Activated CD8-positive, alpha-beta memory T cell treated with anti-CD3 and anti-CD28 coated beads for 48 hours (primary cell): ENCODE measurements around the gene WNT3A.
"Not testable (repeated sequence)": the region's sequence is repeated elsewhere in the genome, so short reads cannot be mapped to it uniquely, and the experiment has no call there.

Experiments
- DNase-seq, 3 experiments: peaks; one replicate each; pipeline ENCODE4 v3.0.0-alpha.2; 2020; ENCODE audit warnings: low read depth in 2 of 3, low spot score in 2 of 3

The WNT3A gene, protein sequence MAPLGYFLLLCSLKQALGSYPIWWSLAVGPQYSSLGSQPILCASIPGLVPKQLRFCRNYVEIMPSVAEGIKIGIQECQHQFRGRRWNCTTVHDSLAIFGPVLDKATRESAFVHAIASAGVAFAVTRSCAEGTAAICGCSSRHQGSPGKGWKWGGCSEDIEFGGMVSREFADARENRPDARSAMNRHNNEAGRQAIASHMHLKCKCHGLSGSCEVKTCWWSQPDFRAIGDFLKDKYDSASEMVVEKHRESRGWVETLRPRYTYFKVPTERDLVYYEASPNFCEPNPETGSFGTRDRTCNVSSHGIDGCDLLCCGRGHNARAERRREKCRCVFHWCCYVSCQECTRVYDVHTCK

DNA sequence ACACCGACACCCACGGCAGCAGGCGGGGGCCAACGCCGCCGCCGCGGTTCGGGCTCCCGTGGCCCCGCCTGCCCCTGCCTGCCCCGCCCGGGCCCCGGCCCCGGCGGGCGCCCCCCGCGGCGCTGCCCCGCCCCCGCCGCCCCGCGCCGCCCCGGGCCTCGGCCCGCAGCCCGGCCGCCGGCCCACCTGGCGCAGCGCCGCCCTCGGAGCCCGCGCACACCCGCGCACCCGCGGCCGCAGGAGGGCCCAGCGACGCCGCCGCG, at the start of gene WNT3A:
Gene WNT3A (plus strand): TSS at position 213 of the 263 bp plus-strand sequence. CDS start 131 bp downstream, outside the sequence.
- no peak for DNase-seq

DNA sequence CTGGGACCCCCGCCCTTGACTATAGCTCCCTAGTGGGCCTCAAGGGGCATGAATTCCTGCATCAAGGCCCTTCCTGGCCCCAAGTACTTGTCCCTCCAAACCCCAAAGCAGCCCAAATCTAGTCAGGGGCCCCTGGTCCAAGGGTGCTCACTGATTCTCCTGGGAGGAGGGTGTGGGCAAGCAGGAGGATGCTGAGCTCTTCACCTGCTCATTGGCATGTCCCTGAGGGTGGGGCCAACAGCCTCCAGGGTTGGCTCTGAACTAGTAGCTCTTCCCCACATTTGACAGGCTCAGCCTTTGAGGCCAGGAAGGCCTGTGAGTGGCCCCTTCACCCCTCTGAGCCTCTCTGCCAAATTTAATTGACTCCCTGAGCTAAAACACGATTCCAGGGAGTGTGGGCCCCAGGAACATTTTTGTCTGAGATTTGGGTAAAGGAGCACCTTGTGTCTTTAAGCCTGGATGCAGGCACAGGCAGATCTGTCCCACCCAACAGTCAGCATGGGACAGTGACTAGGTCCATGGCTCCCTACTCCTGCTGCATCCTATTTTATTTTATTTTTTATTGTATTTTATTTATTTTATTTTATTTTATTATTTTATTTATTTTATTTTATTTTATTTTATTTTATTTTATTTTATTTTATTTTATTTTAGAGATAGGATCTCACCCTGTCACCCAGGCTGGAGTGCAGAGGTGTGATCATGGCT, 48.0 kb upstream of the WNT3A start:
- no peak for DNase-seq

DNA sequence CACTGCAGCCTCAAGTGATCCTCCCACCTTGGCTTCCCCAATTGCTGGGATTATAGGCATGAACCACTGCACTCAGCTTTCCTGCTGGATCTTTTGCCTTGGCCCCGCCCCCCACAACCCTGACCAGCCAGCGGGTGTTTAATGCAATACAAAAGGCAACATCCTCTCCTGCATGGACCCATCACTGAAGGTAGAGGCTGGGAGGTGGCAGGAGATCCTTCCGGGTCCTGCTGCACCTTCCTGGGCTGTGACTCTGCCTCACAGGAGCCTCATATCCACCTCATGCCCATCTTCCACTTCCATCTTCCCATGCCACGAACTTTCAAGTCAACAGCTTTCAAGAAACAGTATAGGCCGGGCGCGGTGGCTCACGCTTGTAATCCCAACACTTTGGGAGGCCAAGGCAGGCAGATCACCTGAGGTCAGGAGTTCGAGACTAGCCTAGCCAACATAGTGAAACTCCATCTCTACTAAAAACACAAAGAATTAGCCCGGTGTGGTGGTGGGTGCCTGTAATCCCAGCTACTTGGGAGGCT, 47.4 kb upstream of the WNT3A start:
- DNase-seq = no peak

DNA sequence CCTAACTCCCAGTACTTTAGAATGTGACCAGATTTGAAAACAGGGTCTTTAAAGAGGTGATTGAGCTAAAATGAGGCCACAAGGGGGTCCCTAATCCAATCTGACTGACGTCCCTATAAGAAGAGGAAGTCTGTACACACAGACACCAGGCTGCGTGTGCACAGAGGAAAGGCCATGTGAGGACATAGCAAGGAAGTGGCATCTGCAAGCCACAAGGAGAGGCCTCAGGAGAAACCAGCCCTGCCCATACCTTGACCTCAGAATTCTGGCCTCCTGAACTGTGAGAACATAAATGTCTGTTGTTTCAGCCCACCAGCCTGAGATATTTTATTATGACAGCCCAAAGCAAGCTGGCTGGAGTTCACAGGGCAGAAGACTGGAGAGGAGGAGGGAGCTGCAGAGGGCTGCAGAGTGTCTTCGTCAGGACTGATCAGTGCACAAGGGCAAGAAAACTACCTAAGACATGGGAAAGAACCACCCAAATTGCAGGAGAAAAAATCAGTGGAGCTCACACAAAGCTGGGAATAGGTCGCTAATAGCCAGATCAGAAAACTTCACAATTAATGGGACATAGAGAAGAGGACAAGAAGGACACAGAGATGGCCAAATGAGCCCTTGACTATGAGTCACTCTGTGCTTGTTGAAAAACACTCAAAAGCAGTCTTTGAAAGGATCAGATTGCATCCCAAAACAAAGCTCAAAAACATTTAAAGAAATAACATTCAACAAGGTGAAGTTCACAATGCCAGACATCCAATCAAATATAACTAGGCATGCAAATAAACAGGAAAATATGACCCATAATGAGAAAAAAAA, 44.9 kb upstream of the WNT3A start:
- DNase-seq = no peak

DNA sequence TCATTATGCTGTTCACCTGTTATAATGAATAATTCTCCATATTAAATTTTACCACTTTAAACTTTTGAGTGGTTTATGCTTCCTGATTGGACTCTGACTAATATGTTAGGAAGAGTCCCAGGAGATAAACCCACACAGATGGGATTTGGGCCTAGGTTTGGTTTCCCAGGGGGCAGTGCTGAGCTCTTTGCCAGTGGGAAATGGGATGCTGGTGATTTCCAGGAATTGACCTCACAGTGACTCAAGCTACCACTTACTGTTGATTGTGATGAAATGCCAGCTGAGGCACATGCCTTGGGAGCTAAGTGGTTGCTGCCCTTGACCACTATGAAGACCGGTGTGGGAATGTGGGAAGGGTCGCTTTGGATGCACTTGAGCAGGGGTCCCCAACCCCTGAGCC, 40.1 kb upstream of the WNT3A start:
- not testable (repeated sequence) for DNase-seq

DNA sequence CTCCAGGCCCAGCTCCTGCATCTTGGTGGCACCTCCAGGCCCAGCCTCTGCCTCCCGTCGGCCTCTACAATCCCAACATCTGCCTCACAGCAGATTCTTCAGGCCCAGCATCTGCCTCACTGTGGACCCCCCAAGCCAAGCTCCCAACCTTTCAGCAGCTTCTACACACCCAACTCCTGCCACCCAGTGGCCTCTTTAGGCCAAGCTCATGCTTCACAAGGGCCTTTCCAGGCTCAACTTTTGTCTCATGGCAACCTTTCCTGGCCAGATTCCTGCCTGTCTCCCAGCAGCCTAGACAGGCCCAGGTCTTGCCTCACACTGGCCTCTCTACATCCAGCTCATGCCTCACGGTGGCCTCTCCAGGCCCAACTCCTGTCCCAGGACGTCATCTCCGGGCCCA, 39.0 kb upstream of the WNT3A start:
- not testable (repeated sequence) for DNase-seq

DNA sequence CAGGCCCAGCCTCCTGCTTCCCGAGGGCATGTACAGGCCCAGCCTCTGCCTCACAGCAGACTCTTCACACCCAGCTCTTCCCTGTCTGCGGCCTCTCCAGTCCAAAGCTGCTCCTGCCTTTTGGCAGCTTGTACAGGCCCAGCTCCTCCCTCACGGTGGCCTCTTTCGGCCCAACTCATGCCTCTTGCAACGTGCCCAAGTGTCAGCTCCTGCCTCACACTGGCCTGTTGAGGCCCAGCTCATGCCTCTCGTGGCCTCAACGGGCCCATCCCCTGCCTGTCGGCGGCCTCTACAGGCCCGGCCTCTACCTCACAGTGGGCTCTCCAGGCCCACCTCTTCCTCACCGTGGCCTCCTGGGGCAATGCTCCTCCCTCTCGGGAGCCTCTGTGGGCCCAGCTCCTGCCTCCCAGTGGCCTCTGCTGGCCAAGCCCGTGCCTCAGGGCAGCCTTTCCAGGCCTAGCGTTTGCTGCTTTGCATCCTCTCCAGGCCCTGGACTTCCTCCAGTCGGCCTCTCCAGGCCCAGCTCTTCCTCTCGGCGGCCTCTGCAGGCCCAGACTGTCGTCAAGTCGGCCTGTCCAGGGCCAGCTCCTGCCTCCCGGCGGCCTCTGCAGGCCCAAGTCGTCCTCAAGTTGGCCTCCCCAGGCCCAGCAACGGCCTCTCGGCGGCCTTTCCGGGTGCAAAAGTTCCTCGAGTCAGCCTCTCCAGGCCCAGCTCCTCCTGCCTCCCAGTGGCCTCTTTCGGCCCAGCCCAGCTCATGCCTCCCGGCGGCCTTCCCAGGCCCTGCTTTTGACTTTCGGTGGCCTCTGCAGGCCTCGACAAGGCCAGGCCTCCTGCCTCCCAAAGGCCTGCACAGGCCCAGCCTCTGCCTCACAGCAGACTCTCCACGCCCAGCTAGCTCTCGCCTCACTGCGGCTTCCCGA, 36.5 kb upstream of the WNT3A start:
- not testable (repeated sequence) for DNase-seq

DNA sequence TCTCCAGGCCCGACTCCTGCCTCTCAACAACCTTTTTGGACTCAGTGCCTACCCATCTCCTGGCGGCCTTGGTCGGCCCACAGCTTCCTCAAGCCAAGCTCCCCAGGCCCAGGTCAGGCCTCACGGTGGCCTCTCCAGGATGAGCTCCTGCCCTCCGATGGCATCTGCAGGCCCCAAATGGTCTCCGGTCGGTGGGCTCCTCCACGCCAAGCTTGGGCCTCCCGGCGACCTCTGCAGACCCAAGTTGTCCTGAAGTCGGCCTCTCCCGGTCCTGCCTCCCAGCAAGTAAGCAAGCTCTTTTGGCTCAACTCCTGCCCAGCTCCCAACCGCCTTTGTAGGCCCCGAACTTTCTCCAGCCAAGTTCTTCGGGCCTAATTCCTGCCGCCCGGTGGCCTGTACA, 35.6 kb upstream of the WNT3A start:
- DNase-seq = not testable (repeated sequence)

DNA sequence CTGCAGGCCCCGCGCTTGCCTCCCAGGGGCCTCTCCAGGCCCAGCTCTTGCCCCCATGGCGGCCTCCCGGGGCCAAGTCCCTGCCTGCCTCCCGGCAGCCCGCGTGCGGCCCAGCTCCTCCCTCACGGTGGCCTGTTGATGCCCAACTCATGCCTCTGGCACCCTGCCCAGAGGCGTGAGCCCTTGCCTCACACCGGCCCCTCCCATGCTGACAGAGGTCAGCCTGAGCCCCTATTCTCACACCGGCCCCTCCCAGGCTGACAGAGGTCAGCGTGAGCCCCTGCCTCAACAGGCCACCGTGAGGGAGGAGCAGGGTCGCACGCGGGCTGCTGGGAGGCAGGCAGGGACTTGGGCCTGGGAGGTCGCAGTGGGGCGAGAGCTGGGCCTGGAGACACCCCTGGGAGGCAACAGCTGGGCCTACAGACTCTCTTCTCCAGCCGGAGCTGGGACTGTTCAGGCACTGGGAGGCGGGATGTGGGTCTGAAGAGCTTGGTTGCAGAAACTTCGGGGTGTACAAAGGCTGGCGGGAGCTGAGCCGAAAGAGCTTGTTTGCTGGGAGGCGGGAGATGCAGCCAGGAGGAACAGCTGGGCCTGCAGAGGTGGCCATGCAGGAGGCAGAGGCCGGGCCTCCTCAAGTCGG, 35.0 kb upstream of the WNT3A start:
- not testable (repeated sequence) for DNase-seq

DNA sequence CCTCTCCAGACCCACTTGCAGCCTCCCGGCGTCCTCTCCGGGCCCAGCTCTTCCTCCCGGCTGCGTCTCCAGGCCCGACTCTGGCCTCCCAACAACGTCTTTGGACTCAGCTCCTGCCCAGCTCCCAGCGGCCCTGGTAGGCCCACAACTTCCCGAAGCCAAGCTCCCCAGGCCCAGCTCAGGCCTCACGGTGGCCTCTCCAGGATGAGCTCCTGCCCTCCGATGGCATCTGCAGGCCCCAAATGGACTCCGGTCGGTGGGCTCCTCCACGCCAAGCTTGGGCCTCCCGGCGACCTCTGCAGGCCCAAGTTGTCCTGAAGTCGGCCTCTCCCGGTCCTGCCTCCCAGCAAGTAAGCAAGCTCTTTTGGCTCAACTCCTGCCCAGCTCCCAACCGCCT, 34.5 kb upstream of the WNT3A start:
- DNase-seq = not testable (repeated sequence)

DNA sequence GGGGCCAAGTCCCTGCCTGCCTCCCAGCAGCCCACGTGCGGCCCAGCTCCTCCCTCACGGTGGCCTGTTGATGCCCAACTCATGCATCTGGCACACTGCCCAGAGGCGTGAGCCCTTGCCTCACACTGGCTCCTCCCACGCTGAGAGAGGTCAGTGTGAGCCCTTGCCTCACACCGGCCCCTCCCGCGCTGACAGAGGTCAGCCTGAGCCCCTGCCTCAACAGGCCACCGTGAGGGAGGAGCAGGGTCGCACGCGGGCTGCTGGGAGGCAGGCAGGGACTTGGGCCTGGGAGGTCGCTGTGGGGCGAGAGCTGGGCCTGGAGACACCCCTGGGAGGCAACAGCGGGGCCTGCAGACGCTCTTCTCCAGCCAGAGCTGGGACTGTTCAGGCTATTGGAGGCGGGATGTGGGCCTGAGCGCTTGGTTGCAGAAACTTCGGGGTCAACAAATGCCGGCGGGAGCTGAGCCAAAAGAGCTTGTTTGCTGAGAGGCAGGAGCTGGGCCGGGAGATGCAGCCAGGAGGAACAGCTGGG, 33.9 kb upstream of the WNT3A start:
- DNase-seq = not testable (repeated sequence)

DNA sequence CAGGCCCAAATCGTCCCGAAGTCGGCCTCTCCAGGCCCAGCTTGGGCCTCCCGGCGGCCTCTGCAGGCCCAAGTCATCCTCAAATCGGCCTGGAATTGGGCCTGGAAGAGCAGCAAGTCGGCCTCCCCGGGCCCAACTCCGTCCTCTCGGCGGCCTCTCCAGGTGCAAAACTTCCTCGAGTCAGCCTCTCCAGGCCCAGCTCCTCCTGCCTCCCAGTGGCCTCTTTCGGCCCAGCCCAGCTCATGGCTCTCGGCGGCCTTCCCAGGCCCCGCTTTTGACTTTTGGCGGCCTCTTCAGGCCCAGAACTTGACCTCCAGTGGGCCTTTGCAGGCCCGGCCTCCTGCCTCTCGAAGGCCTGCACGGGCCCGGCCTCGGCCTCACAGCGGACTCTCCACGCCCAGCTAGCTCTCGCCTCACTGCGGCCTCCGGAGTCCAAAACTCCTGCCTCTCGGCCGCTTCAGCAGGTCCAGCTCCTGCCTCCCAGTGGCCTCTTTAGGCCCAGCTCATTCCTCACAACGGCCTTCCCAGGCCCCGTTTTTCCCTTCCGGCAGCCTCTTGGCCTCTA, 33.0 kb upstream of the WNT3A start:
- not testable (repeated sequence) for DNase-seq

DNA sequence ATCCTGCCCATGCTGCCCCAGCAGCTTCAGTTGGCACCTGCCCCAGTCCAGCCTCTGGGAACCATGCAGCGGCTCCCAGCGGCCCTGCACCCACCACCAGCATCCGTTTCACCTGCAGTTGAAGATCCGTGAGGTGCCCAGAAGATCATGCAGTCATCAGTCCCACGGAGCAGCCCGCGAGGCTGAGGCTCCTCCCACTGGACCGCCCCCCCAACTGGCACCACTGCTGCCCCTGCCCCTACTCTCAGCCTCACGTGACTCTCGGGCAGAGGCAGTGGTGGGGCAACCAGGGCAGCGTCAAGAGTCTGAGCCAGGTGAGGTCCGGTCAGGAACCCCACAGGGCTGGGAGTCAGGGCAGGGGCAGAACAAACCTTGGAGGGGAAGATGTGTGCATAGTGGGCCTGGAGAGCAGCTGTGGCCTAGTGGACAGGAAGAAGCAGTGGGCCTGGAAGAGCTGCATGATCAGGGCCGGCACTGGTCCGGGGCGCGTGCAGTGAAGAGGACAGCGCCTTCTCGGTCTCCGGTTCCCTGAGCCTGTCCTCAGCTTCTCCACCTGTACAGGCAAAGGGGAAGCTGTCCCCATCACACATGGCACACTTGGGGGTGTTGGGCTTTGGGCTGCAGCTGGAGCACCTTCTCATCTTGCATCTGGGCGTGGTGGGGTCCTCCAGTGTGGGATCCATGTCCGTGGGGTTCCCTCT, 31.1 kb upstream of the WNT3A start:
- DNase-seq = not testable (repeated sequence)

DNA sequence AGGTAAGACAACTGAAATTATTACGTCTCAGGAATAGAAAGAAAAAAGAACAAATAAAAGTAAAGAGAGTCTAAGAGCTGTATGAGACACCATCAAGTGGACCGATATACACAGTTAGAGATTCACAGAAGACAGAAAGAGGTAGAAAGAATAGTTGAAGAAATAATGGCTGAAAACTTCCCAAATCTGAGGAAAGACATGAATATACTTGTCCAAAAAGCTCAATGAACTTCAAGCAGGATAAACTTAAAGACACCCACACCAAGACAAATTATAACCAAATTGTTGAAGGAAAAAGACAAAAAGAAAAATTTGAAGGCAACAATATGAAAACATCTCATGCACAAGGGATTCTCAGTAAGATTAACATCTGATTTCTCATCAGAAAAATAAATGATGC, 19.6 kb upstream of the WNT3A start:
- DNase-seq = no peak

DNA sequence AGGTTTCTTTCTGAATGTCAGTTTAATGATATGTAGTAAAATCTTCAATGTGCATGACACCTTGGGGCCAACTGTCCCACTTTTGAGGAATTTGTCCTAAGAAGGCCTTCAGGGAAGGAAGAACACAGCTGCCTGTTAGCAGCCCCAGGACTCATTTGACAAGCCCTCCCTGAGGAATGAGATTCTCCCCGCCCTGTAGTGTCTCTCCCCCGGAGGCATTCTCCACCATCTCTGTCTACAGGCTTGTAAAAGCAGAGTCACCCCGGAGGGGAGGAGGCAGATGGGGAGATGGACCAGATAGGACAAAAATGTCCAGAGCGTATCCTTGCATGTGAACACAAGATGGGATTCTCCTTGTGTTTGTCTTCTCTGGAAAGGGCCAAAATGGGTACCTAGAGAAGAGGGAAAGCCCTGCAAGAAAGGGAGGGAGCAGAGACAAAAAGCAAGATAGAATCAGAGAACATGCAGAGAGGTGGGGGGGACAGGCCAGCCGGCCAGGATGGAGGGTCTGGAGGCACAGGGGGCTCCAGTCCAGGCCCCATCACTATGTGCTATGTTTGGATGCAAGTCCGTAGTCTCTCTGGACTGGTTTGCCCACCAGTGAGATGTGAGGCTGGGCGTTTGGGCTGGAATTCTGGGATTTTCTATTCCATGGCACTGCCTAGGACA, 12.0 kb upstream of the WNT3A start:
- no peak for DNase-seq

DNA sequence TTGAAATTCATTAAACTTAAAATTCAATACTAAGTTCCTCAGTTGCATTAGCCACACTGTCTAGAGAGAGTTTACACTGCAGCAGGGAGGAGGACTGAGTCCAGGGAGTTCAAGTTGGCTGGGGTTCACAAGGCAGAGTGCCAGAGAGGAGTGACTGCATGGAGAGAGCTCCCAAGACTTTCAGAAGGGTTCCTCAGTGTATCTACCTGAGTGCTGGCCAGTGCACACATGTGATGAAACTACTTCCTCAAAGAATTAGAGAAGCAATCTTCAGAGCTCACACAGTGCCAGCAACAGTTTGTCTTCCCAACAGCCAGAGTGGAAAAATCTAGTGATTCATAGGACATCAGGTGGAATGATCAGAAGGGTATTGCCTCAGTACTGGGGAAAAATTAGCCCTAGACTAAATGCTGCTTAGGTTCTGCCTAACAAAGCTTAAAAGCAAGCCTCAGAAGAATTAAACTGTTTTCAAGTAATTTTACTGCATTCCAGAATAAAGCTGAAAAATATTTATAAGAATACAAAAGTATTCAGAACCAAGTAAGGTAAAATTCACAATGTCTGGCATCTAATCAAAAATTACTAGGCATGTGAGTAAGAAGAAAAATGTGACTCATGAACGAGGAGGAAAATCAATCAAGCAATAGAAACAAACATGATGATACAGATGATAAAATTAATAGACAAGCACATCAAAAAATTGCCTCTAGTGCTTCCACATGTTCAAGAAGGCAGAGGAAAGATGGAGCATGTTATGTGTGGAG, 10.4 kb upstream of the WNT3A start:
- DNase-seq = no peak

DNA sequence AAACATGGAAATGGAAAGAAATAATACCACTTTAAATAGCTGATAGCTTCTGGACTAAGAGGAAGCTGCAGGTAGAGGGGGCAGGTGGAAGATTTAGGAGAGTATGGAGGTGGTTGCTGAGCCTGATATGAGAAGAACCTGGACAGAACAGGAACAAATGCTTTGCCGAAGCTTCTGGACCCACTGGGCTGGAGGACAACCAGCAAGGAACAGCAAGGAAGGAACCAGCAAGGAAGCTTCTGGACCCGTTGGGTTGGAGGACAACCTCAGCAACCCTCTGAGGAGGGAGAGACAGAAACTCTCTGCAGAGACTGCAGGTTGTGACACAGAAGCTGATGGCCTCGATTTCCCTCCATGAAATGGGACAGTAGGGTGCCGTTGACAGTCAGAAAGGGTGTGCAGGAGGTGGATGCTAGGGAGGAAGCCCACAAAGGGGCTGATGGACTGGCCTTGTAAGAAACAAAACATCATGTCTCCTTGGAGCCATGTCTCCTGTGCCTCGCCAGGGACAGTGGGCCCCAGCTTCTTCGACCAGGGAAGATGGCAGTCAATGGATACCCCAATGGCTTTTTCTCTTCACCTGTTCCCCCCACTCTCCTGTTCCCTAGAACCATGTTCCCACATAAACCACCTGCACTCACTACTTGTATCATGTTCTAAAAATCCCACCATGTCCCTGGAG, 8.3 kb upstream of the WNT3A start:
- no peak for DNase-seq
